GM18909 (cell line): ENCODE results near the gene SEMA4G.

Experiments used
- ATAC-seq: cut with Tn5 transposase; IDR thresholded peaks from one replicate; pipeline ENCODE4 v1.9.1; 2021; ENCODE audit warnings: mild to moderate bottlenecking; ENCODE audit not compliant: unreplicated experiment, poor library complexity

The SEMA4G gene

DNA sequence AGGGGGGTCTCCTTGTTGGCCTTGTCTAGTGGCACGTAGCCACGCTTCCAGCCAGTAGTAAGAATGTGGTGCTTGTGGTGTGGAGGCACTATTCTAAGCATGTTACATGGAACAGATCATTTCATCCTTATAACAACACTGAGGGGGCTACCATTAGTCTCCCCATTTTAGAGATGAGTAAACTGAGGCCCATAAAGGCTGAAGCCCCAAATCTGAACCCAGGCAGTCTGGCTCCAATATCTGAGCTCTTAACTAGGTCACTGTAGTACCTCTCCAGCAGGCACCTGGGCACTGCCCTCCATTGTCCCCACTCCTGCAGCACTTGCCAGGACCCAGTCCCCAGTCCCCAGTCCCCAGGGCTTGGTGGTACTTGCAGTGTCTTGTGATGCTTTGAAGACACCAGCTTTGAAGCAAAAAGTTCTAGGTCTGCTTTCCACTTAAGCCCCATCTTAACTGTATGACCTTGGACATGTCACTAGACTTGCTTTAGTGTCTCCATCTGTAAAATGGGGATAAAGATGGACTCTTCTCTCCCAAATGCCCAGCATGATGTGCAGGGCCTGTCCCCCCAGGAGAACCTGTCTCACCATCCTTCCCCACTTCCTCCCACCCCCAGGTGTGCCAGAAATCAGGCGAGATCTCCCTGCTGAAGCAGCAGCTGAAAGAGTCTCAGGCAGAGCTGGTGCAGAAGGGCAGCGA is 36.7 kb downstream of the SEMA4G start:
- no peak for ATAC-seq

DNA sequence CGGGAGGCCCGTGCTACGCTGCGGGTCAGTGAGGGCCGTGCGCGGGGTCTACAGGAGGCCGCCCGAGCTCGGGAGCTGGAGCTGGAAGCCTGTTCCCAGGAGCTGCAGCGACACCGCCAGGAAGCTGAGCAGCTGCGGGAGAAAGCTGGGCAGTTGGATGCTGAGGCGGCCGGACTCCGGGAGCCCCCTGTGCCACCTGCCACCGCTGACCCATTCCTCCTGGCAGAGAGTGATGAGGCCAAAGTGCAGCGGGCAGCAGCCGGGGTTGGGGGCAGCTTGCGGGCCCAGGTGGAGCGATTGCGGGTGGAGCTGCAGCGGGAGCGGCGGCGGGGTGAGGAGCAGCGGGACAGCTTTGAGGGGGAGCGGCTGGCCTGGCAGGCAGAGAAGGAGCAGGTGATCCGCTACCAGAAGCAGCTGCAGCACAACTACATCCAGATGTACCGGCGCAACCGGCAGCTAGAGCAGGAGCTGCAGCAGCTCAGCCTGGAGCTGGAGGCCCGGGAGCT is 37.3 kb downstream of the SEMA4G start:
- no peak for ATAC-seq

DNA sequence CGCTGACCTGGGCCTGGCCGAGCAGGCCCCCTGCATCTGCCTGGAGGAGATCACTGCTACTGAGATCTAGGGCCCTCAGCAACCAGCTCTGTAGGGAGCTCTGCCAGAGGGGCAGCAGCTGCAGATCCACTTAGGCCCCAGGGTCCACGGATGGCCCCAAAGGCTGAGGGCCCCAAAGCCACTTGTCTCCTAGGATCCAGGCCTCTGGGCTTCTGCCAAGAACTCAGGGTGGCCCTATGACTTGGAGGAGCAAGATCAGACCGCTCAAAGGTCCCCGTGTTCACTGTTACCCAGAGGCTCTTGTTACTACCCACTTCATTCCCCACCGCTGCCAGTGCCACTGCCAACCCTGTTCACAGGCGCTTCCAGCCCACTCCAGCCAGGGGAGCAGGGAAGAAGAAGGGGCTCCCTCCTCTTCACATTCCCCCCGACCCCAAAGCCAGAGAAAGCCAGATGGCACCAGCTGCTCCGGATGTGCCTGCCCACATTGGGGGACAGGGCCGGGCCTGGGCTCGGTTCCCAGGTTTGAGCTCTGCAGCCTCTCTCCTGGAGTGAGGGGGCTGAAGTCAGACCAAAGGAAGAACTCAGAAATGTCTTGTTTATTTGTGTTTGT is 37.9 kb downstream of the SEMA4G start:
- no peak for ATAC-seq

DNA sequence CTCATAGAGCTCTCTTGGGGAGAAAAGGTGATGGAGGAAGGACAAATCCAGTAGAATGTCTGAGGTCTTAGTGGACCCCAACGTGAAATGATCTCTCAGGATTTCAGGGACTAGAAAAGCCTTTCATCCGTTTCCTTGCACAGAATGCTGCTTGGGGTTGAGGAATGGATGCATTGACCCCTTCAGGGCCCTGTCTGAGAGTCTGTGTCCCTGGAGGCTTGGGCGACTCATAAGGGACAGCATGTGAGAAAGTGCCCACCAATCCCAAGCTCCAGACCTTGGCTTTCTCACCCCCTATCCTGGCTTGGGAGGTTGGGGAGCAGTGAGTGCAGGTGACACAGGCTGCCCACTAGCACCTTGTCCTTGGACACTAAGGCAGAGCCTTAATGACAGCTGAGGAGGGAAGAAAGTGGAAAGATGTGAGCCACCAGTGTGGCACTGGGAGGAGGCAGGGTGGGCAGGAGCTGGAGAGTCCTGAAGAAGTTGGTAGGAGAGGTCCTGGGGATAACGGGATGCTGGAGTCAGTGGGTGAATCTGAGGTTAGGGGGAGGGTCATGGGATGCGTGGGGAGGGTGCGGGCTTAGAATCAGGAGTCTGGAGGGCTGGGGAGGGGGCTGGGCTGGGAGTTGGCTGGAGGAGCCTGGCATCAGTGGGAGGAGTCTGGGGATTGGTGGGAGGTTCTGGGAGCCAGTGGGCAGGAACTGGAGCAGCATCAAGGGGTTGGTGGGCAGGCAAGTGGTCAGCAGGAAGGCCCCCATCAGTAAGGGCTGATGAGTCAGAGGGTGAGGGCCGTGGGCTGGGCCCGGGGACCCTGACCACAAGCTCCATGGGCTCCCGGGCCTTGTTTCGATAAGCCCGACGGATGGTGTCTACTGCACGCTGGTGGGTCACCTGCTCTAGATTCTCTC is 38.9 kb downstream of the SEMA4G start:
- ATAC-seq, result no peak

DNA sequence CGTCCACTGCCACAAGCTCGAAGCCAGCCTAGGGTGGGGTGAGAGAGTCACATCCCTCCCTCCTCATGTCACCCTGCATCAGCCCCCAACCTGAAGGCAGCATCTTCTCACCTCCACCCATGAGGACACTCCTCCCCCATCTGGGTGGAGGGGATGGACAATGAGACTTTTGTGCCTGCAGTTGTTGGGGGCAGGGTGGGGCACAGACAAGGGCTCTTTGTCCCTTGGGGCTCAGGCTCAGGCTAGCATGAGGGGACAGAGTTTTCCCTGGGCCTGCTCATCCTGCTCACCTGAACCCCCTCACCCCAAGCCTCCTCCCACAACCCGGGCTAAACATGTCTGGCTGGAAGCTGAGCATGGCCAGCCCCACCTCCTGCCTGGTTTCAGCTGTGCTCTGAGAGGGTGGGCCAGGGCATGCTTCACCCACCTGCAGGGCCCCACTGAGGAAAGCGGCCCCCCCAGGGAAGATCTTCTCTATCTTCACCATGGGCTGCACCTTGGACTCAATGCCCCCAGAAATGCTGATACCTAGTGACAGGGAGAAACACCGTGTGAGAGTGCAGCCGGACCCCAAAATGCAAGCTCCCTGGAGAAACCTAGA is 39.6 kb downstream of the SEMA4G start:
- no peak for ATAC-seq

DNA sequence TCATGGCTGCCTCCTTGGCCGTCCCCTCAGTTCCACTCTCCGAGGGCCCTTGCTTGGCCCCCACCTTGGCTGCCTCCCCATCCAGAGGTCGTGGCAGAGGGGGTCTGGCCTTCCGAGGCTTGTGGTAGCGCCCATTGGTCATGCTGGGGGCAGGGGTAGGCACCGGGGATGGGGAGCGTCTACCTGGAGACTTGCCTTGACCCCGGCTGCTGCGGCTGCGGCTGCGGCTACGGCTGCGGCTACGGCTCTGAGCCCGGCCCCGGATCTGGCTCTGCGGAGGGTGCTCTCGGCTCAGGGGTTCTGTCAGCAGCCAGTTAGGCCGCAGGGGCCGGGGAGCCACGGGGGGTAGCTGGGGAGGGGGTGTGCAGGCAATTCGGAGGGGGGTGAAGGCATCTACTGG is 41.0 kb downstream of the SEMA4G start:
- no peak for ATAC-seq

DNA sequence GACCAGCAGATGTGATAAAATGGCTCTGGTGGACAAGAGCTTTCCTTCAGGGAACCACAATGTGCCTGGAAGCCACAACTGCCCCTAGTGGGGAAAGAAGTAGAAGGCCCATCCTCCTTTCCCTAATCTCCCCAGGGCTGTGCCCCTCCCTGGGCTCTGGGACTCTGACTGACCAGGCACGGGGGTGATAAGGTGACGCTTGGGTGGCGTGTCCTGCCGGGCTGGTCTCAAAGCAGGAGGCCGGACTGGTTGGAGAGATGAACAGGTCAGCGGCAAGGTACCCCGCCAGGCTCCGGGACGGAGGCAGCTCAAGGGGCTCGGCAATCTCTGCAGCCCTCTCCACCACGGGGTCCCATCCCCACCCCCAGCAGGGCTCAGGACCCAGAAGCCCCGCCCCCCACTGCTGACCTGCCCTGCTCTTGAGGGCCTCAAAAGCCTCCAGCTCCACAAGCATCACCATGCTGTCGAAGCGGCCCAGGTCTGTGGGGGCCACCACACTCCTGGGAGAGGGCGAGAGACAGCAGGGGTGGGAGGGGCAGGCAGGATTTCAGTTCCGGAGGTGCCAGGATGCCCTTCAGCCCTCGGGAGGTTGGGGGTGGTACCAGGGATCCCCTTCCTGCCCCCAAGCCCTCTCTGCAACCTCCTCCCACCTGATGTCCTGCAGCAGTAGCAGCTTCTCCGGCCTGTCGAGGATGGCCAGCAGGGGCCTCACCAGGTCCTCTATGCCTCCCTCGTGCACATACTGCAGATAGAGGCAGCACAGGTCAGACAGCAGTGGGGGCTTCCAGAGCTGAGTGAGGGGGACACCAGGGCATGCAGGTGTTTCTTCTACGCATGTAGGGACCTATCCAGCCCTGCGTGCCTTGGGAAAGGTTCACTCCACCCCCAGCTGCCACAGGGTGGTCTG is 42.5 kb downstream of the SEMA4G start:
- ATAC-seq, result no peak

DNA sequence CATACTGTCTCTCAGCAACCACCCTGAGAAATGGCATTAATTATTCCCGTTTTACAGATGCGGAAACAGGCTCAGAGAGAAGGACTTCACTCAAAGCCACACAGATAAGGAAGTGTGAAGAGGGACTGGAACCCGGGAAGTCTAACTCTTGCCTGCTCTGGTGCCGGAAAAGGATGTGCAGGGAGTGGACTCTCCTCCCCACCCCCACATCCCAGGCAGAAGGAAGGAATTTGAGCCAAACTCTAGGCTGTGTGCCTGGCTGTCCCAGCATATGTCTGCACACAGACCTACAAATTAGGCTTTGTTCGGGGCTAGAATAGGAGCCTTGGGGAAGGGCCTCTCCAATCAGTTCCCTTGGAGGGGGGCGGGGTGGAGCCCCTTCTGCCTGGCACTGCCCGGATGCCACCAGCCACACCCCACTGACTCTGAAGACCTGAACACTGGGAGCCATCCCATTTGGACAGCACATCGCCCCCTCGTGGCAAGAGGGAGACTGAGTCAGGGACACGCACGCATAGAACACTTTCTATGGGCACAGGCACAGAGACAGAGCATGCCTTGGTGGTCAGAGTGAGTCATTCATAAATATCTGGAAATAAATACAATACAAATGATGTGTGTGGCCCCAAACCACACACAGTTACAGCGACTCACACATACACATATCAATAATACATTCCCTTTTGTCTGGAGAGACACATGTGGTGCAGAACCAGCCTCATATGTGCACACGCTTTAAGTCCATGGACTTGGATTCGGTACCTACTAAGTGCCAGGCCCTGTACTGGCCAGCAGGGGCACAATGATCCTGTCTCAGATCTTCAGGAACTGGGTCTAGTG is 43.4 kb downstream of the SEMA4G start:
- peak; percentile 76 for ATAC-seq

DNA sequence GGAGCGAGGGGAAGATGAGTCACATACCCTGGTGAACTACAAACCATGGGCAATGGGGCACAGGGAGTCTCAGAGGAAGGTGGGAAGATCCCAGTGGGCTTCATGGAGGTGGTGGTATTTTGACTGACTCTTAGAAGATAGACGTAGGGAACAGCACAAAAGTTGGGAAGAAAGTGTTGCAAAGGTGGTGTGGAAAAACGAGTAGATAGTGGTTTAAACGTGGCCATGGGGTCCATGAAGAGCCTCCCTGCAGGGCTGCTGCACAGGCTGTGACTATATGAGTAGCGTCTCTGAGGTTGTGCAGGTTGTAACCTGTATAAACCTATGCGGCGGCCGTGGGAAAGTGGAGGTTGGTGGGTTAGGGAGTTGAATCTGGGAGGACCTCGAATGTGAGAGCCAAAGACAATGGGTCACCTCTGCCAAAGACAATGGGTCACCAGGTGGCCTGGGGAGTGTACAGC is 44.1 kb downstream of the SEMA4G start:
- ATAC-seq, result no peak

DNA sequence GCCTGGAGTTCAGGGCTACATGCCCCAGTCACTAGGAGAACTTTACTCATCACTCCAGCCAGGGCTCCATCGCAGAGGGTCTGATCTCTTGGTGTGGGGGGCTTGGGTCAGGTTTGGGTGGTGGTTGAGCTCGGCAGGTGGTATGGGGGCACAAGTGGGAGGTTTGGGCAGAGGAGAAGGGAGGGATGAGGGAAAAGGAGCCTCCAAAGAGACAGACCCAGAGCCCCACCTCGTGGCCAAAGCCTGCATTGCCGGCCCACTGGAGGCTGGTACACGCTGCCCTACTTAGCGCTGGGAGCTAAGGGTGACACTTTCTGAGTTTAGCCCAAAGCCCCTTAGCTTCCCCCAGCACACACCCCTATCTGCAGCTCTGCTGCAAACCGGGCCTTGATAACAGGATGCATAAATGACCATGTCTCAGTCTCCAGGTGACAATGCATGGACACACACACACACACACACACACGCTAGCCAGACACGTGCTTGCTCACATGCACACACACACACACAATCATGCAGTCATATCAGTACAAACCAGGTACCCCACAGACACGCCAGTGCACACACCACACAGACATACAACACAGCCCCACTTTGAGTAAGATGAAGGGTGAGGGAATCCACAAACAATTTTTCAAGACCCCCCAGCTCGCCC is 45.1 kb downstream of the SEMA4G start:
- peak; percentile 47 for ATAC-seq

DNA sequence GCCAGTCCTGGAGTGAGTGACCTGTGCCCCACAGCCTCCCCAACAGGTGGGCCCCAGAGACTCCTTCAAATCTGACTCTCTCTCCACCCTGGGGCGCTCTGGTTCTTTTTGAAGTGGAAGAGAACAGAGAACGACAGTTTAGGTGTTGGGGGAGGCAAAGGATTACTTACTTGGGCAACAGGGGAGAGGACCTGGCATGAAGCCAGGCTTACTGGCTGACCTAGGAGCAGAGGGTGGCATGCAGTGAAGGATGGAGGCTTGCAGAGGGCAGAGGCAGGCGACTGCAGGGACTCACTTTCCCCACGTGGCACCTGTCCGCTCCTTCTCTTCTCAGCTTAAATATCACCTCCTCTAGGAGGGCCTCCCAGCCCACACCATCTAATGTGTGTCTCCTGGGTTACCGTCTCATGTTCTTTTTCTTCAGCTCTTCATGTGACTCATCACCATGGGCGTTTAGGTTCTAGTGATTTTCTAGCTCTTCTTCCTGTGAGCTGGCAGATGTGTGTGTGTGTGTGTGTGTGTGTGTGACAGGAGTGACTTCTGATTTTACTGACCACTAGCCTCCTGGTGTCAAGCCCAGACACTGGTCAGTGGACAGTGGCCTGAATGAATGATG is 45.8 kb downstream of the SEMA4G start:
- no peak for ATAC-seq

DNA sequence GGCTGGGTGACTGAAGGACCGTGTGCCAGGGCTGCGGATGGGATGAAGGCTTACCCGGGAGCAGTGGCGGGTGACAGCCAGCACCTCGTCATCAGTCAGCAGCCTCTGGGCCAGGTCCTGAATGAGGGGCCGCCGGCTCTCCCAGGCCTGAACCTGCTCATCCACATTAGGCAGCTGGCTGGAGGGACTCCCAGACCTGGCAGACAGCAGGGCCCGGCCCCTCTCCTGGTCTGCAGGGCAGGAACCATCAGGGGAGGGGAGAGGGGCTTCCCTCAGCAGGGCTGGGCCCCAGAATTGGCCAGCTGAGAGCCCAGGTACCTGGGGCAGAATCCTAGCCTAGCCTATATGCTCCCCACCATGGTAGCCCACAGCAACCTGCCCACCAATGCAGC is 46.3 kb downstream of the SEMA4G start:
- no peak for ATAC-seq

DNA sequence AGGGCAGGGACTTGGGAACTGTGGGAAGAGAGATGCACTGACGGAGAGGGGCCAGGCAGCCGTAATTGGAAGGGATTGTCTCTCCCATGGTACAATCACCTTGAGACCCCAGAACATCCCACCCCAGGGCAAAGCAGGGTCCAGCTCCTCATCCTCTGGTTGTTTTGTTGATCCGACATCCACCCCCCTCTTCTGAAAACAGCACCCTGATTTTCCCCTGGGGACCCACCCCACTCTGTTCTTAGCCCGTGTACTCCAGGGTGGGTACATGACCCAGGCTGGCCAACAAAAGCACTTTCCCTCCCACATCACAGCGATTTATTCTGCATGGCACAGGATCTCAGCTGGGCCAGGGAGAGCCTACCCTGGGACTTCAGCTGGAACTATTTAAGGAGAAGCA is 47.5 kb downstream of the SEMA4G start:
- ATAC-seq, result no peak

DNA sequence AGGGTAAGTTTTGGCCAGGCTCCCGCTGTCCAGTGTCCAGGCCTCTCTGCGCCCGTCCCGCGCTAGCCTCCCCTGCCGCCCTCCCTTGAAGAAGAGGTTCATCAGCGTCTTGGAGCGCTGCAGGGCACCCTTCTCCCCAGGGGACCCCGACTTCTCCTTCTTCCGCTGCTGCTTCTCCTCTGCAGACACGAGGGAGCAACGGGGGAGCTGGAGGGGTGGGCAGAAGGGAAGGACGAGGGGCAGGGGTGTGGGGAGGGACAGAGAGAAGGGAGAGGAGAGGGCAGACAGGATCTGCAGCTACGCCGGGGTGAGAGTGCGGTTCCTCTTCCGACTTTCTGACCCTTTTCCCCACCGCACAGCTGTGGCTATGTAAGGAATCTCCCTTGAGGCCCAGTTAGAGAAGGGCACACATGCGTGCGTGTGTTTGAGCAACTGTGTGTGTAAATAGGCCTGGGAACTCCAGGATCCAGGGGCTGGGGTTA is 48.9 kb downstream of the SEMA4G start:
- no peak for ATAC-seq

DNA sequence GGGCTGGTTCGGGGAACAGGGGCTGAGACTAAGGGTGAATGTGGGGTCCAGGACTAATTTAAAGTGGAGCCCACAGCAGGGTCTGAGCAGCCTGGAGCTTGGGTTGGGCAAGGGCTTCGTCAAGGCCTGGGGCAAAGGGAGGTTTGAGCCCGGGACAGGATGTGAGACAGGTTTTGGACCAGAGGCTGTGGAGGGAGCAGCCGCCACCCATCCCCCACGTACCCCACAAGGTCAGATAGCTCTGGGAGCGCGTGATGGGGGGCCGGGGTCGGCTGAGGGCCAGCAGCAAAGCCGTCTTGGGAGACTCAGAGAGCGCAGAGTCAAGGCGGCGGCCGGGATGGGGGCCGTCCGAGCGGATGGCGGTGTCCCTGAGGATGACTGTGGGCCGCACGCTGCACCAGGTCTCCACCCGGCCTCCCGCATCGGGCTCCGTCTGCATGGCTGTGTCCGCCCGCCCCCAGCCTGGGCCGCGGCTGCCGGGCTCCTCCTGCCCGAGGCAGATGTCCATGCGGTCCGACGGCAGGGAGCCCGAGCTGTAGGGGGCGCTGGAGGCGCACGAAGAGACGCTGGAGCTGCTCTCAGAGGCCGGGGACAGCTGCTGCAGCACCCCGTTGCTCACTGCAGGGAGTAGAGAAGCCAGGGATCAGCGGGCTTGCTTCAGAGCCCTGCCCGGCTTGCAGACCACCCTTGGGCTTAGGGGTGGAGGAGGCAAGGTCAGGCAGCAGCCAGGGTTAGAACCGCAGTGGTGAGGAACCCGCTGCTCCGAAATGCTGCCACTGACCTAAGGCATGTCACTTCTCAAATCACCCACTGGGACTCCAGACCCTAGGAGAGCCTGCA is 49.5 kb downstream of the SEMA4G start:
- no peak for ATAC-seq
